Measurements from ENCODE around the gene PDE11A.

PDE11A gene

GRCh38 chr2:177881921-177882320 lies 190.7 kb downstream of the PDE11A start:
- ATAC-seq: no peak
- TF ChIP-seq TCF4 (CRISPR knock-in tag; IDR thresholded peaks at IDR 0.05; ENCODE audit: borderline replicate concordance) (no peak), ARNTL (CRISPR knock-in tag; IDR thresholded peaks at IDR 0.05; ENCODE audit: borderline replicate concordance, low read depth) (no peak), ZC3H10 (CRISPR knock-in tag; IDR thresholded peaks at IDR 0.05) (no peak), ZFP3 (CRISPR knock-in tag; IDR thresholded peaks at IDR 0.05) (no peak), ZNF8 (CRISPR knock-in tag; IDR thresholded peaks at IDR 0.05) (no peak), OSR1 (CRISPR knock-in tag; IDR thresholded peaks at IDR 0.05) (no peak), PPARA (CRISPR knock-in tag; IDR thresholded peaks at IDR 0.05; ENCODE audit: borderline replicate concordance) (no peak), CSRNP3 (CRISPR knock-in tag; IDR thresholded peaks at IDR 0.05) (no peak), ZFP30 (CRISPR knock-in tag; IDR thresholded peaks at IDR 0.05) (no peak), RARB (CRISPR knock-in tag; IDR thresholded peaks at IDR 0.05) (no peak), GLIS3 (CRISPR knock-in tag; IDR thresholded peaks at IDR 0.05) (no peak)
- TF ChIP-seq, protein P1, sequence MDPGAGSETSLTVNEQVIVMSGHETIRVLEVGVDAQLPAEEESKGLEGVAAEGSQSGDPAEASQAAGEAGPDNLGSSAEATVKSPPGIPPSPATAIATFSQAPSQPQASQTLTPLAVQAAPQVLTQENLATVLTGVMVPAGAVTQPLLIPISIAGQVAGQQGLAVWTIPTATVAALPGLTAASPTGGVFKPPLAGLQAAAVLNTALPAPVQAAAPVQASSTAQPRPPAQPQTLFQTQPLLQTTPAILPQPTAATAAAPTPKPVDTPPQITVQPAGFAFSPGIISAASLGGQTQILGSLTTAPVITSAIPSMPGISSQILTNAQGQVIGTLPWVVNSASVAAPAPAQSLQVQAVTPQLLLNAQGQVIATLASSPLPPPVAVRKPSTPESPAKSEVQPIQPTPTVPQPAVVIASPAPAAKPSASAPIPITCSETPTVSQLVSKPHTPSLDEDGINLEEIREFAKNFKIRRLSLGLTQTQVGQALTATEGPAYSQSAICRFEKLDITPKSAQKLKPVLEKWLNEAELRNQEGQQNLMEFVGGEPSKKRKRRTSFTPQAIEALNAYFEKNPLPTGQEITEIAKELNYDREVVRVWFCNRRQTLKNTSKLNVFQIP (CRISPR knock-in tag; IDR thresholded peaks at IDR 0.05; ENCODE audit: borderline replicate concordance, low read depth): no peak

- no peak for TF ChIP-seq TOX (CRISPR knock-in tag; IDR thresholded peaks at IDR 0.05; ENCODE audit: borderline replicate concordance)
- no peak for TF ChIP-seq ZFP3 (CRISPR knock-in tag; IDR thresholded peaks at IDR 0.05)
- no peak for TF ChIP-seq ZC3H10 (CRISPR knock-in tag; IDR thresholded peaks at IDR 0.05)
- TF ChIP-seq PPARA (CRISPR knock-in tag; IDR thresholded peaks at IDR 0.05; ENCODE audit: borderline replicate concordance): no peak
- TF ChIP-seq, protein P2, sequence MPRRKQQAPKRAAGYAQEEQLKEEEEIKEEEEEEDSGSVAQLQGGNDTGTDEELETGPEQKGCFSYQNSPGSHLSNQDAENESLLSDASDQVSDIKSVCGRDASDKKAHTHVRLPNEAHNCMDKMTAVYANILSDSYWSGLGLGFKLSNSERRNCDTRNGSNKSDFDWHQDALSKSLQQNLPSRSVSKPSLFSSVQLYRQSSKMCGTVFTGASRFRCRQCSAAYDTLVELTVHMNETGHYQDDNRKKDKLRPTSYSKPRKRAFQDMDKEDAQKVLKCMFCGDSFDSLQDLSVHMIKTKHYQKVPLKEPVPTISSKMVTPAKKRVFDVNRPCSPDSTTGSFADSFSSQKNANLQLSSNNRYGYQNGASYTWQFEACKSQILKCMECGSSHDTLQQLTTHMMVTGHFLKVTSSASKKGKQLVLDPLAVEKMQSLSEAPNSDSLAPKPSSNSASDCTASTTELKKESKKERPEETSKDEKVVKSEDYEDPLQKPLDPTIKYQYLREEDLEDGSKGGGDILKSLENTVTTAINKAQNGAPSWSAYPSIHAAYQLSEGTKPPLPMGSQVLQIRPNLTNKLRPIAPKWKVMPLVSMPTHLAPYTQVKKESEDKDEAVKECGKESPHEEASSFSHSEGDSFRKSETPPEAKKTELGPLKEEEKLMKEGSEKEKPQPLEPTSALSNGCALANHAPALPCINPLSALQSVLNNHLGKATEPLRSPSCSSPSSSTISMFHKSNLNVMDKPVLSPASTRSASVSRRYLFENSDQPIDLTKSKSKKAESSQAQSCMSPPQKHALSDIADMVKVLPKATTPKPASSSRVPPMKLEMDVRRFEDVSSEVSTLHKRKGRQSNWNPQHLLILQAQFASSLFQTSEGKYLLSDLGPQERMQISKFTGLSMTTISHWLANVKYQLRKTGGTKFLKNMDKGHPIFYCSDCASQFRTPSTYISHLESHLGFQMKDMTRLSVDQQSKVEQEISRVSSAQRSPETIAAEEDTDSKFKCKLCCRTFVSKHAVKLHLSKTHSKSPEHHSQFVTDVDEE (CRISPR knock-in tag; IDR thresholded peaks at IDR 0.05): no peak
- TF ChIP-seq GLIS3 (CRISPR knock-in tag; IDR thresholded peaks at IDR 0.05): no peak
- ATAC-seq: no peak
Measured at GRCh38 chr2:177881008-177881747, 191.4 kb downstream of the PDE11A start.

GRCh38 chr2:177880285-177880684 lies 192.3 kb downstream of the PDE11A start:
- no peak for ATAC-seq
- TF ChIP-seq GLIS3 (CRISPR knock-in tag; IDR thresholded peaks at IDR 0.05): no peak
- TF ChIP-seq, protein P3, sequence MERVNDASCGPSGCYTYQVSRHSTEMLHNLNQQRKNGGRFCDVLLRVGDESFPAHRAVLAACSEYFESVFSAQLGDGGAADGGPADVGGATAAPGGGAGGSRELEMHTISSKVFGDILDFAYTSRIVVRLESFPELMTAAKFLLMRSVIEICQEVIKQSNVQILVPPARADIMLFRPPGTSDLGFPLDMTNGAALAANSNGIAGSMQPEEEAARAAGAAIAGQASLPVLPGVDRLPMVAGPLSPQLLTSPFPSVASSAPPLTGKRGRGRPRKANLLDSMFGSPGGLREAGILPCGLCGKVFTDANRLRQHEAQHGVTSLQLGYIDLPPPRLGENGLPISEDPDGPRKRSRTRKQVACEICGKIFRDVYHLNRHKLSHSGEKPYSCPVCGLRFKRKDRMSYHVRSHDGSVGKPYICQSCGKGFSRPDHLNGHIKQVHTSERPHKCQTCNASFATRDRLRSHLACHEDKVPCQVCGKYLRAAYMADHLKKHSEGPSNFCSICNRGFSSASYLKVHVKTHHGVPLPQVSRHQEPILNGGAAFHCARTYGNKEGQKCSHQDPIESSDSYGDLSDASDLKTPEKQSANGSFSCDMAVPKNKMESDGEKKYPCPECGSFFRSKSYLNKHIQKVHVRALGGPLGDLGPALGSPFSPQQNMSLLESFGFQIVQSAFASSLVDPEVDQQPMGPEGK (CRISPR knock-in tag; IDR thresholded peaks at IDR 0.05; ENCODE audit: borderline replicate concordance): no peak
- TF ChIP-seq ZFP30 (CRISPR knock-in tag; IDR thresholded peaks at IDR 0.05): no peak
- TF ChIP-seq OSR1 (CRISPR knock-in tag; IDR thresholded peaks at IDR 0.05): no peak
- no peak for TF ChIP-seq TOX (CRISPR knock-in tag; IDR thresholded peaks at IDR 0.05; ENCODE audit: borderline replicate concordance)
- no peak for TF ChIP-seq SNAI2 (CRISPR knock-in tag; IDR thresholded peaks at IDR 0.05)
- no peak for TF ChIP-seq ESRRG (CRISPR knock-in tag; IDR thresholded peaks at IDR 0.05)

DNA sequence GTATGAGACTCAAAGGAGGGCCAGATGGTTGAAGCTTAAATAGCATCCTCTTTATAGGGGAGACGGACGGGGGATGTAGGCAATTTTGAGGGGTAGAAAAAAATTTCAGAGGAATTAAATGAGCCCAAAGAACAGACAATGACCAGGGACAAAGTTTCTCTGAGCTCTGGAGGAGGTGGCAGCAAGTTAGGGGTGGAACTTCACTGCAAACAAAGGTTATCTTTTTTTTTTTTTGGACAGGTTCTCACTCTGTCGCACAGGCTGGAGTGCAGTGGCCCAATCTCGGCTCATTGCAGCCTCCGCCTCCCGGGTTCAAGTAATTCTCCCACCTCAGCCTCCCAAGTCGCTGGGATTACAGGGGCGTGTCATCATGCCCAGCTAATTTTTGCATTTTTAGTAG lies 195.6 kb downstream of the PDE11A start:
- no peak for TF ChIP-seq ZFP3 (CRISPR knock-in tag; IDR thresholded peaks at IDR 0.05)
- no peak for TF ChIP-seq CSDC2 (CRISPR knock-in tag; IDR thresholded peaks at IDR 0.05)
- no peak for TF ChIP-seq RARB (CRISPR knock-in tag; IDR thresholded peaks at IDR 0.05)
- no peak for TF ChIP-seq GLIS3 (CRISPR knock-in tag; IDR thresholded peaks at IDR 0.05)
- TF ChIP-seq TCF4 (CRISPR knock-in tag; IDR thresholded peaks at IDR 0.05; ENCODE audit: borderline replicate concordance): no peak
- TF ChIP-seq OSR1 (CRISPR knock-in tag; IDR thresholded peaks at IDR 0.05): no peak
- TF ChIP-seq ZFP30 (CRISPR knock-in tag; IDR thresholded peaks at IDR 0.05): no peak
- TF ChIP-seq ZNF70 (CRISPR knock-in tag; IDR thresholded peaks at IDR 0.05): no peak
- TF ChIP-seq, protein P1 (CRISPR knock-in tag; IDR thresholded peaks at IDR 0.05; ENCODE audit: borderline replicate concordance, low read depth): no peak
- no peak for TF ChIP-seq ARNTL (CRISPR knock-in tag; IDR thresholded peaks at IDR 0.05; ENCODE audit: borderline replicate concordance, low read depth)
- no peak for TF ChIP-seq ISL1 (CRISPR knock-in tag; IDR thresholded peaks at IDR 0.05)
- TF ChIP-seq, protein P3 (CRISPR knock-in tag; IDR thresholded peaks at IDR 0.05; ENCODE audit: borderline replicate concordance): no peak
- no peak for TF ChIP-seq BACH2 (CRISPR knock-in tag; IDR thresholded peaks at IDR 0.05; ENCODE audit: borderline replicate concordance)
- no peak for ATAC-seq
